A673 (cell line): Measurements from ENCODE around the gene TSSC4. TPM values are rescaled to one million over a fixed set of nuclear protein-coding genes. Genes with fewer than 3 reads are reported as not detected.

Source experiments
- BruUV-seq: library from RNA; stranded (reverse); fragments of 400-500 nt; replicated peaks from 2 replicates; lab custom pipeline; 2021; lab: Mats Ljungman, UMichigan
- CTCF ChIA-PET: fragments of 300-600 bp; sonication (Branson Sonifier 250); formaldehyde crosslinking; loops from one replicate; lab custom pipeline; 2022; ENCODE audit warnings: antibody characterized with exemption; lab: Charles Lee
- POLR2A ChIA-PET: fragments of 300-600 bp; sonication (Branson Sonifier 250); formaldehyde crosslinking; loops from one replicate; lab custom pipeline; 2022; ENCODE audit warnings: antibody characterized with exemption; ENCODE audit not compliant: low non-redundant PET; lab: Charles Lee
- DNase-seq: peaks from one replicate; pipeline ENCODE4 v3.0.0-alpha.2; 2015; ENCODE audit warnings: low spot score
- H3K27ac ChIP-seq: fragments of 200-600 bp; sonication (generic); 2 replicates; pipeline ENCODE4 v1.5.1; 2016; ENCODE audit warnings: mixed run types, low read depth, mild to moderate bottlenecking, mixed read lengths, antibody characterized with exemption, low read length; ENCODE audit not compliant: poor library complexity, severe bottlenecking
- H3K27me3 ChIP-seq: fragments of 200-600 bp; sonication (generic); replicated peaks from 2 replicates; pipeline ENCODE4 v1.6.1; 2017; ENCODE audit warnings: mixed run types, low read depth, mild to moderate bottlenecking, mixed read lengths, antibody characterized with exemption, low read length; ENCODE audit not compliant: insufficient read depth, poor library complexity
- H3K36me3 ChIP-seq: fragments of 200-600 bp; sonication (generic); 2 replicates; pipeline ENCODE4 v1.6.1; 2016; ENCODE audit warnings: mixed run types, mild to moderate bottlenecking, mixed read lengths, antibody characterized with exemption, low read length; ENCODE audit not compliant: insufficient read depth, poor library complexity, severe bottlenecking
- H3K4me1 ChIP-seq: fragments of 200-600 bp; sonication (generic); 2 replicates; pipeline ENCODE4 v1.6.1; 2017; ENCODE audit warnings: mixed run types, mild to moderate bottlenecking, mixed read lengths, antibody characterized with exemption, low read length; ENCODE audit not compliant: insufficient read depth, poor library complexity, severe bottlenecking
- H3K4me3 ChIP-seq: fragments of 200-600 bp; sonication (generic); 2 replicates; pipeline ENCODE4 v1.5.1; 2016; ENCODE audit warnings: low read depth, mixed run types, mild to moderate bottlenecking, mixed read lengths, low read length; ENCODE audit not compliant: poor library complexity, severe bottlenecking
- H3K9me3 ChIP-seq: fragments of 200-600 bp; sonication (generic); 2 replicates; pipeline ENCODE4 v1.6.1; 2016; ENCODE audit warnings: mixed run types, low read depth, mild to moderate bottlenecking, mixed read lengths, antibody characterized with exemption, low read length; ENCODE audit not compliant: poor library complexity, severe bottlenecking
- EZH2 ChIP-seq: fragments of 200-600 bp; sonication (generic); IDR thresholded peaks from 2 replicates; pipeline ENCODE4 v1.6.1; 2017; ENCODE audit warnings: borderline replicate concordance, low read depth, mild to moderate bottlenecking, mixed read lengths, antibody characterized with exemption, low read length; ENCODE audit not compliant: poor library complexity, severe bottlenecking
- intact Hi-C: fragments of 100-400 bp; cut with micrococcal nuclease; formaldehyde crosslinking; loops from one replicate; pipeline ENCODE4 v1.10.0; 2022; ENCODE audit not compliant: unreplicated experiment
- total RNA-seq: library from RNA; stranded (reverse); gene quantifications from 2 replicates; pipeline ENCODE4 v1.2.3, GENCODE V29; 2021
- TF ChIP-seq, protein P1 (sequence below): fragments of 300-800, 200-600 bp; sonication (generic); conservative IDR thresholded peaks from 2 replicates; pipeline ENCODE4 v1.5.1; 2017; ENCODE audit warnings: low read depth, mild to moderate bottlenecking, antibody characterized with exemption, low read length, moderate library complexity, mixed read lengths

The TSSC4 gene
- total RNA-seq, 1 experiment from 2014 or later: 46.8 TPM

- DNase-seq: no peak
- BruUV-seq: no TSS peak
- Histone ChIP-seq H3K9me3 (no peaks in the 10 kb centered on the region), H3K27ac (no peak overlapping the region), H3K27me3 (peaks cover 34% of the 10 kb centered on the region), H3K4me3 (no peak overlapping the region), H3K4me1 (no peaks in the 10 kb centered on the region), H3K36me3 (no peaks in the 10 kb centered on the region)
- ChIA-PET CTCF (no interaction called here), POLR2A (no interaction called here)
- intact Hi-C loops: no loop called here
- no peak for TF ChIP-seq EZH2
- TF ChIP-seq, protein P1, sequence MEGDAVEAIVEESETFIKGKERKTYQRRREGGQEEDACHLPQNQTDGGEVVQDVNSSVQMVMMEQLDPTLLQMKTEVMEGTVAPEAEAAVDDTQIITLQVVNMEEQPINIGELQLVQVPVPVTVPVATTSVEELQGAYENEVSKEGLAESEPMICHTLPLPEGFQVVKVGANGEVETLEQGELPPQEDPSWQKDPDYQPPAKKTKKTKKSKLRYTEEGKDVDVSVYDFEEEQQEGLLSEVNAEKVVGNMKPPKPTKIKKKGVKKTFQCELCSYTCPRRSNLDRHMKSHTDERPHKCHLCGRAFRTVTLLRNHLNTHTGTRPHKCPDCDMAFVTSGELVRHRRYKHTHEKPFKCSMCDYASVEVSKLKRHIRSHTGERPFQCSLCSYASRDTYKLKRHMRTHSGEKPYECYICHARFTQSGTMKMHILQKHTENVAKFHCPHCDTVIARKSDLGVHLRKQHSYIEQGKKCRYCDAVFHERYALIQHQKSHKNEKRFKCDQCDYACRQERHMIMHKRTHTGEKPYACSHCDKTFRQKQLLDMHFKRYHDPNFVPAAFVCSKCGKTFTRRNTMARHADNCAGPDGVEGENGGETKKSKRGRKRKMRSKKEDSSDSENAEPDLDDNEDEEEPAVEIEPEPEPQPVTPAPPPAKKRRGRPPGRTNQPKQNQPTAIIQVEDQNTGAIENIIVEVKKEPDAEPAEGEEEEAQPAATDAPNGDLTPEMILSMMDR: no peak
Observed at GRCh38 chr11:2447253-2447950, 46.9 kb downstream of the TSSC4 start.

- no TSS peak for BruUV-seq
- Histone ChIP-seq H3K4me3 (no peak overlapping the region), H3K4me1 (no peaks in the 10 kb centered on the region), H3K27ac (no peak overlapping the region), H3K27me3 (peaks cover 38% of the 10 kb centered on the region), H3K36me3 (no peaks in the 10 kb centered on the region), H3K9me3 (no peaks in the 10 kb centered on the region)
- ChIA-PET POLR2A (no interaction called here), CTCF (no interaction called here)
- TF ChIP-seq, protein P1: no peak
- TF ChIP-seq EZH2: no peak
- intact Hi-C loops: no loop called here
- no peak for DNase-seq
Observed at GRCh38 chr11:2447951-2448650, 47.6 kb downstream of the TSSC4 start.

DNA sequence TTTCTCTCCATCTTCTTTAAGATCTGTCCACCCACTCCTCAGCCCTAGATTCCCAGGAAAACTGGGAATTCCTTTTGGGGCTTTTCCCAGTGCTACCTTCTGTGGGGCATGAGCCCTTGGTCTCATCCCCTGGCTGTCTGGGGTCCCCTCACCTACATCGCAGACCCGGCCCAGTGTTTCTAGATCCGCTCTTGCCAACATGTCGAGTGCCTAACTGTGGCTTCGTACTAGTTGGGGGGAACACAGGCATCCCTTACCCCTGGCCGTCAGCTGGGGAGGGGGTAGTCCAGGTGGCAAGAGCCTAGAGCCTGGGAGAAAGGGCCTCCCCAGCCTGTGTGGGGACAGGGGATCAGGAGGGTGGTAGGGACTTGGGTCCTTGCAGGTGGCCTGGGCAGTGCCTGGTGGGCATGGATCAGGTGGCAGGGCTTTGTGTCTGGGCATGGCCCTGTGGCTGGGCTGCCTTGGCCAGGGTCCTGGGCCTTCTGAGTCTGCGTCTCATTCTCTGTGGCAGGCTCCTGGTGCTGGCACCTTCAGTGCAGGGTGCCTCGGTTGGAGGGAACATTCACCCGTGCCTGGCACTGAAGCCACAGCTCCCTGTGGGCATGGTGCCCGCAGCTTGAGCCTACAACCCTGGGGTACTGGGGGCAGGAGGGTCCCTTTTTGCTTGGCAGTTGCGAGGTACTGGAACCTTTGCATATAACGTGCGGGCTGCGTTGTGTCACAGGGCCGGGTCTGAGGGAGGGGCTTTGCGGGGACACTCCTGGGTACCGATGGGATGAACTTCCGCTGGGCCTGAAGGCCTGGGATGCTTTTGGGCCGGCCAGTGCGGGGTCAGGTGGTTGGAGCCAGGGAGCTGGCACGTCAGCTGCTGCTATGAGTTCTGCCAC is 48.4 kb downstream of the TSSC4 start:
- Histone ChIP-seq H3K4me3 (no peak overlapping the region), H3K9me3 (no peaks in the 10 kb centered on the region), H3K4me1 (no peaks in the 10 kb centered on the region), H3K27me3 (peaks cover 35% of the 10 kb centered on the region), H3K36me3 (no peaks in the 10 kb centered on the region), H3K27ac (no peak overlapping the region)
- no TSS peak for BruUV-seq
- no peak for DNase-seq
- CTCF ChIA-PET: no interaction called here
- intact Hi-C loops: no loop called here
- POLR2A ChIA-PET: no interaction called here
- TF ChIP-seq EZH2: no peak
- TF ChIP-seq, protein P1: no peak
